PFSK-1 (cell line): Measurements from ENCODE around the gene STK24.

Experiments
- POLR2AphosphoS5 ChIP-seq: IDR thresholded peaks from 2 replicates; pipeline ENCODE4 v1.6.1; 2012; ENCODE audit warnings: low read depth, mild to moderate bottlenecking, control low read depth, low read length, moderate library complexity
- SIN3A ChIP-seq: IDR thresholded peaks from 2 replicates; pipeline ENCODE4 v1.6.1; 2012; ENCODE audit warnings: mild to moderate bottlenecking, low read length, moderate library complexity, borderline replicate concordance; ENCODE audit not compliant: insufficient read depth
- TAF1 ChIP-seq: IDR thresholded peaks from 2 replicates; pipeline ENCODE4 v1.6.1; 2012; ENCODE audit warnings: low read length, control low read depth, borderline replicate concordance; ENCODE audit not compliant: insufficient read depth

DNA sequence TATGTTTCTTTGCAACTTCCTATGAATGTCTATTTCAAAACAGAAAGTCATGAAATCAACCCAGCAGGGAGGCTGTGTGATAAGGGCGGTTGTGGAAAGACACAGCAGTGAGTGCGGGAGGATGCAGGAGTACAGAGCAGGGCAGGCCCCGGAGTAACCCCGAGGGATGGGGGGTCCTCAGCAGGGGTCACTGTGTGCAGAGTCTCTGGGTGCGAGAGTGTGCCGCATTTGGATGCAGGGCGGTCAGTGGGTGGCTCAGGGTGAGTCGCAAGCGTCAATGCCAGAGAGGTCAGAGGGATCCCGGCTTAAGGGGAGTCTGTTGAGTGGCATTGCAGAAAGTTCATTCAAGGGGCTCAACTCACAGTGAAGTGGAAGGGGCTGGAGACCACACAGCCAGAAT, 147.8 kb downstream of the STK24 start:
- no peak for TF ChIP-seq POLR2AphosphoS5
- TF ChIP-seq TAF1, result no peak
- TF ChIP-seq SIN3A, result no peak
